HG02678 (cell line): ENCODE measurements around the gene STMN3.
"Not testable (repeated sequence)": the region's sequence is repeated elsewhere in the genome, so short reads cannot be mapped to it uniquely, and the experiment has no call there.

ENCODE experiments used
- ATAC-seq: cut with Tn5 transposase; IDR thresholded peaks from one replicate; pipeline ENCODE4 v1.9.1; 2021; ENCODE audit warnings: mild to moderate bottlenecking, moderate library complexity; ENCODE audit not compliant: unreplicated experiment

STMN3 gene

DNA sequence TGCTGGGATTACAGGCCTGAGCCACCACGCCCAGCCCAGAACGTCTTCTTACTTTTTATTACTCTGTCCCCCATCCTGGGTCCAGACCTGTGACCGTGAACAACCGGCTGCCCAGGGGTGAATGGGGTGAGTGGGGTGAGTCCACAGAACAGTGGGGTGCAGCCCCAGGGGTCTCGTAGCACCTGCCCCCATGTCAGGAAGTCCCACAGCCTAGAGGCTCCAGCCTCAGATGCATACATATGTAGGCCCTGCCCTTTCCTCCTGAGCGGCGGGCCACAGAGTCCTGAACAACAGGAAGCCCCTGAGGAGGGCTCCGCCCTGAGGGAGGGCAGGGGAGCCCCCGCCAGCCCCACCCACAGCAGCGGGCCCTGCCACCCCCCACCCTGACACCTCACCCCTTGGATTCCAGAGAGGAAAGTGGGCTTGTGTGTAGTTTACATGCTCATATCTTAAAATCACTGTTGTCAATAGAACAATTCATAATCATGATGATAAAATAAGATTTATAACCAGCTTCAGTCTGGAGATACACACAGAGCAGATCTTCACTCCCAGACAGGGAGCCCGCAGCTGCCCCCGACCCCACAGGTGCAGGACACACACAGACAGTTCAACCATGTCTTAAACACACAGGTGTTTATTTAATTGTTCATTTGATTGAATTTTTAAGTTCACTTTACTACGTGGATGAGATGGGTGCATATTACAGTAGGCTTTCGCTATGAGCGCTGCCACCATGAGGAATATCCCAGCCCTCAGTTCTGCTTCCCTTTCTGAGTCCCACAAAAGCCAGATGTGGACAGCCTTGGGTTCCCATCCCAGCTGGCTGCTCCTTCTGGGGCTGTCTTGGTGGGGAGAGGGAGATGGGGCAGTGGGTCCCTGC, 13.9 kb downstream of the STMN3 start:
- ATAC-seq, result no peak

DNA sequence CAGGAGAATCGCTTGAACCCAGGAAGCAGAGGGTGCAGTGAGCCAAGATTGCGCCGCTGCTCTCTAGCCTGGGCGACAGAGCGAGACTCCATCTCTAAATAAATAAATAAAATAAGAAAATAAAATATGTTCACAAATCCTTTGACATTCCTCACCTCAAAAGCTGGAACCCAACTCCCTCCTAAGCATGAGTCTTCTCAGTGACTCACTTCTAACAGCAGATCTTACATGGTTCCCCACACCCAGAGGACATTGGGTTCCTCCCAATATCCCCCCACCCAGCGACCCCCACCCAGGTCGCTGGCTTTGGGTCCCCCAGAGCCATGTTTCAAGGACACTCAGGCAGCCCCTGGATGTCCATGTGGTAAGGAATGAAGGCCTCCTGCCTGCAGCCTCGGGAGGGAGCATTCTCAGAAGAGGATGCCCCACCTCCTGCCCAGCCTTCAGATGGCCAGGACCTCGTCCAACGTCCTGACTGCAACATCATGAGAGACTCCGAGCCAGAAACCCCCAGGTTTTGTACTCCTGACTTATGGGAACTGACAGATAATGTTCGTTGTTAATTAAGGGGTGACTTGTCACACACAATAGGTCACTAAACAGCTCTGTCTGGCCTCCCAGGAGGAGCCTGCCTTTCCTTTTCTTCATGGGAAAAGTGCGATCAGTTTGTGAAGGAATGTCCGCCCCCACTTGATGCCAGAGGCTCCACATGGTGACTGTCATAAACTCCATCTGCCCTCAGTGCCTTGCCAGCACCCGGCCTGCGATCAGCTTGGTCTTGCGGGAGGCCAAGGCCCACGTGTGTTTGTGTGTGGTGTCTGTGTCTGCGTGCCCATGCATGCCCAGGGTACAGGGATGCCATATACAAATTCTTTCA, 16.2 kb downstream of the STMN3 start:
- no peak for ATAC-seq

DNA sequence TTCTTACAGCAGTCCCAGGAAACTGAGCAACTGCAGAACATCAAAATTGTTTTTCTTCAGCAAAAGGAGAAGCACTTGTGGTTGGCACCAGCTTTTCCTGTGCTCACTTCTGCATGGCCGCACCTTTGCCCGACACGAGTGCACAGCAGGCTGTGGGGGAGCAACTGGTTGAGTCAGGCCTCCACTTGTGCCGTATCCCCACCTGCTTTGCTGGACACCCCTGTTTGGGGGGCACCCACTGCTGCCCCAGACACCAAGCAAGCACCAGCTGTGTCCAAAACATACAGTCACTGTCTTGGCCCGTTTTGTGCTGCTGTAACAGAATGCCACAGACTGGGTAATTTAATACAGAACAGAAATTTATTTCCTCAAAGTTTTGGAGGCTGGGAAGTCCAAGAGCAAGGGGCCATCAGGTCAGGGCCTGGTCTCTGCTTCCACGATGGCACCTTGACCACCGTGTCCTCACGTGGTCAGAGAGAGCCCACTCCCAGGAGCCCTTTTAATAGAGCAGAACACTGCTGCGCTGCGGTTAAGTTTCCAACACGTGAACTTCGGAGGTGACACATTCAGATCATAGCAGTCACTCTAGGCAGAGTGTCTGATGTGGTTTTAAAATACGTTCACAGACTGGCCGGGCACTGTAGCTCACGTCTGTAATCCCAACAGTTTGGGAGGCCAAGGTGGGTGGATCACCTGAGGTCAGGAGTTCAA, 17.6 kb downstream of the STMN3 start:
- ATAC-seq, result no peak

DNA sequence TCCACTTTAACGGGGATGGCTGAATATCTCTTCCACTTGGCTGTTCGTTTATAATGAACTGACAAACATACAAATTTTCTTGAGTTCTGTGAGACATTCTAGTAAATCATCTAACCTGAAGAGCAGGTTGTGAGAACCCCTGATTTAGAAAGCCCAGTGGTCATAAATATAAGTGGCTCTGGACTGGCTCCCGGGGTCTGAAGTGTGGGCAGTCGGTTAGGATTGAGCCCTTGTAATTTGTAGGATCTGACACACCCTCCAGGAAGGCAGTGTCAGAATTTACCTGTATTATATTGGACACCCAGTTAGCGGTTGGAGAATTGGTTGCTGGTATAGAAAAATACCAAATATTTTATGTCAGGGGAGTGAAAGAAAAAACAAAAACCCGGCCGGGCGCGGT, 19.5 kb downstream of the STMN3 start:
- ATAC-seq, result no peak

DNA sequence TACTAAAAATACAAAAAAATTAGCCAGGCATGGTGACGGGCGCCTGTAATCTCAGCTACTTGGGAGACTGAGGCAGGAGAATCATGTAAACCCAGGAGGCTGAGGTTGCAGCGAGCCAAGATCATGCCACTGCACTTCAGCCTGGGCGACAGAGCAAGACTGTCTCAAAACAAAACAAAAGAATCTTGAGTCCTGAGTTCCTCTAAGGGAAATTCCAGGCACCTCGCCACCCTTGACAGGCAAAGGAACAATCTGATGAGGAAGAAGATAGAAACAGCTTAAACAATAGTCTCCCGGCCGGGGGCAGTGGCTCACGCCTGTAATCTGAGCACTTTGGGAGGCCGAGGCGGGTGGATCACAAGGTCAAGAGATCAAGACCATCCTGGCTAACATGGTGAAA, 21.8 kb downstream of the STMN3 start:
- not testable (repeated sequence) for ATAC-seq

DNA sequence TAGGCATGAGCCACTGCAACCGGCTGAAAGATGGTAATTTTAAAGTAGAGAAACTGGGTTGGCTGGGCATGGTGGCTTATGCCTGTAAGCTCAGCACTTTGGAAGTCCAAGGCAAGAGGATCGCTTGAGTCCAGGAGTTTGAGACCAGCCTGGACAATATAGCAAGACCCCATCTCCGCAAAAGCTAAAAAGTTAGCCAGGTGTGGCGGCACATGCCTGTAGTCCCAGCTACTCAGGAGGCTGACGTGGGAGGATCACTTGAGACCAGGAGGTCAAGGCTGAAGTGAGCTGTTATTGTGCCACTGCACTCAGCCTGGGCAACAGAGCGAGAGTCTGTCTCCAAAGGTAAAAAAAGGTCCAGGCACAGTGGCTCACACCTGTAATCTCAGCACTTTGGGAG, 22.3 kb downstream of the STMN3 start:
- ATAC-seq, result not testable (repeated sequence)

DNA sequence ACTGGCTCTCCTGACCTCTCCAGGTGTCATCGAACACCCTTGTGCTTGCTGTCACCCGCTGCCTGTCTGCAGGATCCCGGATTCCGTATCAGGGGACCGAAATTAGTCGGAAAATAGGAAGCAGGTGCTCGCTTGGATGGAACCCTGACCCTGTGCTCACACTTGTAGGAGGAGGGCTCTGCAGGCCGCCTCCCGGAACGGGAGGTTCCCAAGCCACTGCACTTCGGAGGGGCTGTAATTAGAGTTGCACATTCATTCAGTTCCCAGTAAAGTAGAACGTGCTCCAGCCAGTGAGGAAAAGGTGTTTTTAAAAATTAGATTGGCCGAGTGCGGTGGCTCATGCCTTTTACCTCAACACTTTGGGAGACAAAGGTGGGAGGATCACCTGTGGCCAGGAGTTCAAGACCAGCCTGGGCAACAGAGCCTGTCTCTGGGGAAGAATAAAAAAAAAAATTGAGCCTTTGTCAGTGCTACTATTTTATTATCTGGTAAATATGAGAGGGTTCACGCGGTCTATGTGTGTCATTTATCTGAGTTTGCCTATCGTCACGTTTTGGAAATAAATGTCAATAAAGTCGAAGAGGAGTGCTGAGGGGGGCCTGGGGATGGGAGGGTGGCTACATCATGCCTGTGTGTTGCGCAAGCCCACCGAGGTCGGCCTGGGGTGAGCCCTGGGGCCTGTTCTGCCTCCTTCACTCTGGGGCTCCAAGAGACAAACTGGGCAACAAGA, 24.8 kb downstream of the STMN3 start:
- no peak for ATAC-seq

DNA sequence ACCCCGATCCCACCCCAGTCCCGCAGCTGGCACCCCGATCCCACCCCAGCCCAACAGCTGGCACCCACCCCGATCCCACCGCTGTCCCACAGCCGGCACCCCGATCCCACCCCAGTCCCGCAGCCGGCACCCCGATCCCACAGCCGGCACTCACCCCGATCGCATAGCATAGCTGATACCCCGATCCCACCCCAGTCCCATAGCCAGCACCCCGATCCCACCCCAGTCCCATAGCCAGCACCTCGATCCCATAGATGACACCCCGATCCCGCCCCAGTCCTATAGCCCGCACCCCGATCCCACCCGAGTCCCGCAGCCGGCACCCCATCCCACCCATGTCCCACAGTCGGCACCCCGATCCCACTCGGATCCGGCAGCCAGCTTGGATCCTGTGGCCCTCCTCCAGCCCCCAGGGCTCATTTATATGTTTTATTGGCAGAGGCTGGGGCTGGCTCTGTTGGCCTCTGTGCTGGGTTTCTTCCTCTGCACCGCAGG, 25.4 kb downstream of the STMN3 start:
- no peak for ATAC-seq

DNA sequence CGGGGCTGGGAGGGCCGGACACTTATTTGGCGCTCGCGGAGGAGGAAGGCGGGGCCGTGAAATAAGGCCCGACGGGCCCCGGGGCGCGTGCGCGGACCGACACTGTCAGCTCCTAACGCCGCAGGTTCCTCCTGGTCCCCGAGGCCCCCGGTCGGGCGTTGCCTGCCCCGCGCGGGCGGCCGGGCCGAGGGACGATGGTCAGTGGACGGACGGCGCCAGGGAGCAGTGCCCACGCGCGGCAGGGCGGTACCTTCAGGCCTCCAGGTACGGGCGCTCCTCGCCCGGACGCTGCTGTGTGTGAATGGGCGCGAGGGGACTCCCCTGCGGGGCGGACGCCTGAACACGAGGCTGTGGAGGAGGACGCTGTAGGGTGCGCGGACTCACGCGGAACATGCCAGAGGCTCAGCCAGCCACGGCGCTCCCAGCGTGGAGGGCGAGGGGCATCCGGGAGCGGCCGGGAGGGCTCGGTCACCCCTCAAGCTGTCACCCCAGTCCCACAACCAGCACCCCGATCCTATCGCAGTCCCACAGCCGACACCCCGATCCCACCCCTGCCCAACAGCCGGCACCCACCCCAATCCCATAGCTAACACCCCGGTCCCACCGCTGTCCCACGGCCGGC, 26.0 kb downstream of the STMN3 start:
- ATAC-seq, result peak; percentile 77

DNA sequence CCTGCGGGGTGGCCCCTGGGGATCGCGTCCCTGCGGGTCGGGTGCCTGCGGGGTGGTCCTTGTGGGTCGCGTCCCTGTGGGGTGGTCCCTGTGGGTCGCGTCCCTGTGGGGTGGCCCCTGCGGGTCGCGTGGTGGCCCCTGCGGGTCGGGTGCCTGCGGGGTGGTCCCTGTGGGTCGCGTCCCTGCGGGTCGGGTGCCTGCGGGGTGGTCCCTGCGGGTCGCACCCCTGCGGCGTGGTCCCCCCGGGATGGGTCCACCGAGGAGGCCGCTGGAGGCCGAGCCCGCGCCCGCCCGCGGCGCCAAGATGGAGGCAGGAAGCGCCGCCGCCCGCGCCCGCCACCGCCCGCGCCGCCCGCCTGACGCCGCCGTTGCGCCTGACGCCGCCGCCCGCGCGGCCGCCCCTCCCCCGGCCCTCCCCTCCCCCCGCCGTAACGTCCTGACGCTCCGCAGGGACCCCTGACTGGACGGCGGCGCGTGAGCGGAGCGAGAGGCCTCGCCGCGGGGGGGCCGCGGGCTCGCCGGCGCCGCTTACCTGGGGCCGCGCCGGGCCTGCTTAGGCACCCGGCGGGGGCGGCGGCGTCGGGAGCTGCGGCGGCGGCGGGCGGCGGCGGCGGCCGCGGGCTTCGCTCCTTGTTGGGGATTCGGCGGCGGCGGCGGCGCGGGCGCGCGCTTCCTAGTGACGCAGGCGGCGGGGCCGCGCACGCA, 26.6 kb downstream of the STMN3 start, which contains the start of gene GMEB2:
TSS of gene GMEB2 (minus strand) at position 678 of the 705 bp plus-strand sequence. CDS start 7,704 bp downstream, outside the sequence.
- peak; percentile 61 for ATAC-seq

DNA sequence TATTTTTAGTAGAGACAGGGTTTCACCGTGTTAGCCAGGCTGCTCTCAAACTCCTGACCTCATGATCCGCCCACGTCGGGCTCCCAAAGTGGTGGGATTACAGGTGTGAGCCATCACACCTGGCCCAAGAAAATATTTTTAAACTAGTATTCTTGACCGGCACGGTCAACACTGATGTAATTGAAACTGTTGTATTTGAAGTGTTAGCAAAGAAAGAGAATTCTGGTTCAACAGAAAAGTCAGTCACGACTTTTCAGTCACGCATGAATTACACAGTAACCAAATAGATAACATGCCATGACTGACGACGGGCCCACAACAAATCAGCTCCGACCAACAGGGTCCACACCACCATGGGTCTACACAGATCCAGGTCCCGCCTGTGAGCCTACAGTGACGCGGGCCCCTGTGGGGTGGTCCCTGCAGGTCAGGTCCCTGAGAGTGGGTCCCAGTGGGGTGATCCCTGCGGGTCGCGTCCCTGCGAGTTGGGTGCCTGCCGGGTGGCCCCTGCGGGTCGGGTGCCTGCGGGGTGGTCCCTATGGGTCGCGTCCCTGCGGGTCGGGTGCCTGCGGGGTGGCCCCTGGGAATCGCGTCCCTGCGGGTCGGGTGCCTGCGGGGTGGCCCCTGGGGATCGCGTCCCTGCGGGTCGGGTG, 27.3 kb downstream of the STMN3 start:
- ATAC-seq, result no peak

DNA sequence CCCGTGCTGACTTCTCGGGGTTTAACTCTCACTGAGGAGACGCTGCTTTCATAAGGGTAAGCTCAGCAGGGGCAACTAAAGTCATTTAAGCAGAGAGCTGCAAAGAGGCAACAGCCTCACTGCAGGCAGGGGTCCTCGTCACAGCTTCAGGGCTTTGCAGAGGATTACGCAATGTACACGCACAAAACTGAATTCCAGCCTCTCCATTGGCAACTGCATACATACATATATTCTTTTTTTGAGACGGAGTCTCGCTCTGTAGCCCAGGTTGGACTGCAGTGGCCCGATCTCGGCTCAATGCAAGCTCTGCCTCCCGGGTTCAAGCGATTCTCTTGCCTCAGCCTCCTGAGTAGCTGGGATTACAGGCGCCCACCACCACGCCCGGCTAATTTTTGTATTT, 28.7 kb downstream of the STMN3 start:
- no peak for ATAC-seq

DNA sequence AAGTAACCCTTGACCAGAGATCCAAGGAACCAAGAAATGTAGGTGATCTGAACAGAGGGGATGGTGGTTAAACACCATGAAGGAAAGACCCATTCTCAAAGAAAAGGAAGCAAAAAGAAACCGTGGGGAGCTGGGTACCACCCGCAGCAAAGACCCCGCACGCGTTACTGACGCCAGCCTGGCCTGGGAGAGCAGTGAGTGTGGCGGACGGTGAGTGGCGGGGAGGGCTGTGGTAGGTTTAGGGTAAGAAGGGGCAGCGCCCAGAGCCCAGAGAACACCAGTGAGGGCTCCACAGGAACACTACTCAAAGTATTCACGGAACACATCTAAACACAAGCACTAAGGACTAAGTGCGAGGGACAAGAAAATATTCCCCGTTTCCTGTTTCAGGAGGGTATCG, 30.5 kb downstream of the STMN3 start:
- ATAC-seq, result no peak

DNA sequence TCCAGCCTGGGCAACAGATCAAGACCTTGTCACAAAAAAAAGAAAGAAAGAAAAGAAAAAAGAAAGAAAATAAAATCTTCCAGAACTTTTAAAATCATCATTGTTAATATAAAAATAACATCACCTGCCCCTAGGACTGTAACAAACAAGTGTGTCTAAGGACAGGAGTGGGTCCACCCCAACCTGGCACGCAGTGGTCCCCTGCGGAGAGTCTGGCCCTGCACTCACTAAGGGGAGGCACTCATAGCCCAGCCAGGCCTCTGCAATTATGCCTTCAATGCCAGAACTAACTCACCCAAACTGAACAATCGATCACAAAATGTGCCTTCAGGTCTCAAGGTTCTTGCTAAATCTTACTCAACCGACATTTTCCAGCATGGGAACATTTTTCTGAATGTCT, 31.1 kb downstream of the STMN3 start:
- no peak for ATAC-seq

DNA sequence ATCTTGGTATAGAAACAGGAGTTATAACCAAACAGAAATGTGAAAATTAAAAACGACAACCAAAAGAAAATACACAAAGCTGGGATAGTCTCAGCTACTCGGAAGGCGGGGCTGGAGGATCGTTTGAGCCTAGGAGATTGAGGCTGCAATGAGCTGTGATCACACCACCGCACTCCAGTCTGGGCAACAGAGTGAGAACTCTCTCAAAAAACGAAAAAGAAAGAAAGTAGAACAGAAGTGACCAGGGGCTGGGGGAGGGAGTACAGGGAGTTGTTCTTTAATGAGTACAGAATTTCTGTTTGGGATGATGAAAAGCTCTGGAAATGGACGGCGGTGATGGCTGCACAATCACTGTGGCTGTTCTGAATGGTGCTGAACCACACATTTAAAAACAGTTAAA, 32.2 kb downstream of the STMN3 start:
- no peak for ATAC-seq

DNA sequence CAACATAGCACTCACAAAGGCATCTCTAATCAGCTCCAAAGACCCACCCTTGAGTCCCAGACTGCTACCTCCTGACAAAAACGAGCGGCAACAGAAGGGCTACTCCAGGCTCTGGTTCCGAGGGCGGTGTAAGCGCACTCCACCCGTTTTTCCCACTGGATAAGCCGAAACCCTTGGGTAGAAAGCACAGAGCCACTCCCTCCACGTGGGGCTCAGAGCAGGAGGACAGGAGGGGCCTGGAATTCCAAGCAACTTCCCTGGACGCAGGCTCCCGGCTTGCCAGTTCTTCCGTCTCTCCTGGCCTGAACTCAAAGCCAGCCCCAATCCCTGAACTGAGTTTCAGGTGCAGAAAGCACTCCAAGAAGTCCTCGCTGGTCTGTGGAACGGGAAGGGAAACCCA, 33.7 kb downstream of the STMN3 start:
- no peak for ATAC-seq

DNA sequence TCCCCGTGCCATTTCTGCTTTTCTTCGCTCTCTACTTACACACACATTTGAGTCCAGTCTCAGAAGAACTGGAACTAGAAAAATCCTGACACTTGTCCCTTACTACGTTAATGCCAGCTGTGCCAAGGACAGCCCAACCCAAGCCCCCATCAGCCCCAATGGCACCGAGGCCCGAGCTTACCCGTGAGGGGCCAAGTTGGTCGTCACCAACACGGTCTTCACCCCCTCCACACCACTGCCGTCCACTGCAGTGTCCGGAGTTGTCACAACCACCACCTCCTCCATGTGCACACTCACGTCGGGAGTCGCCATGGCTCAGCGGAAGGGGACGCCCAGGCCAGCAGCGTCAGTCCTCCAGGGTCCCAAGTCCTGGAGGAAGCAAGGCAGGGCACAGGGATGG, 34.1 kb downstream of the STMN3 start:
- ATAC-seq, result no peak

DNA sequence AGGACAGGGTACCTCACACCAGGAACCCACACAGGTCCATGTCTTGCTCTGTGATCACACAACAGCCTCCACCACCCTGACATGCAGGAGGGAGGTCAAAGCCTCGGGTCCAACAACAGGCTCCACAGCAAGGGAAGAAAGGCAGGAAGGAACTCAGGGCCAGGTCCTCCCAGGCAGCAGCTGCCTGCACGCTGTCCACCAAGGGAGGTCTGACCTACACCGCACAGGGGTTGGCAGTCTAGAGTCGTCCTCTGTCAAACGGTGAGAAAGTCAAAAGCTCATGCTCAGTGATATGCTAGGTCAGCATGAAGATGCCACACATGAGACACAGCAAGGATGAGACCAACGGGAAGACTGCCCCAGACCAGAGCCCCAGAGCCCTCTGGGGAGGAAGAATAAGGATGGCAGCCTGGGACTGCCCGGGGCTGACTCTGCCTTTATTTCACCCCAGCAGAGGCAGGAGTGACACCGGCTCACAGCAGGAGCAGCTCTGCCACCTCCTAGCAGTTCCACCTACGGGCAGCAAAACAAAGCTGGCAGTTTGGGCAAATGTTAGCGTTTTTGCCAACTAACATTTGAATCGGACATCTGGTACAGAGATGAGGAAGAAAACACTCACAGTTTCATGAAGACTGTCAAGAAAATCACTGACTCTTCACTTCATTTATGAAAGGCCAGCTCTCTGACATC, 34.8 kb downstream of the STMN3 start:
- ATAC-seq, result no peak
